GM21360 (cell line): Measurements from ENCODE around the gene NCK2.

Experiments
- ATAC-seq: cut with Tn5 transposase; IDR thresholded peaks from one replicate; pipeline ENCODE4 v1.9.1; 2021; ENCODE audit warnings: mild to moderate bottlenecking, moderate library complexity; ENCODE audit not compliant: unreplicated experiment

NCK2 gene

GRCh38 chr2:105911425-105911824, 166.7 kb downstream of the NCK2 start:
- no peak for ATAC-seq

- ATAC-seq, result no peak
Observed at GRCh38 chr2:105912081-105912480, 167.4 kb downstream of the NCK2 start.

- peak; percentile 48 for ATAC-seq
Observed at GRCh38 chr2:105915005-105915558, 170.4 kb downstream of the NCK2 start.

- ATAC-seq, result no peak
Observed at GRCh38 chr2:105917226-105917625, 172.5 kb downstream of the NCK2 start.

- no peak for ATAC-seq
Observed at GRCh38 chr2:105917688-105918087, 173.0 kb downstream of the NCK2 start.

GRCh38 chr2:105919191-105919811, 174.6 kb downstream of the NCK2 start:
- no peak for ATAC-seq

GRCh38 chr2:105919826-105920225, 175.1 kb downstream of the NCK2 start:
- ATAC-seq, result no peak

GRCh38 chr2:105924271-105924670, 179.6 kb downstream of the NCK2 start:
- no peak for ATAC-seq

- ATAC-seq, result no peak
Observed at GRCh38 chr2:105924932-105925331, 180.2 kb downstream of the NCK2 start.

- no peak for ATAC-seq
Observed at GRCh38 chr2:105925390-105925789, 180.7 kb downstream of the NCK2 start.

GRCh38 chr2:105926960-105927678, 182.4 kb downstream of the NCK2 start:
- ATAC-seq, result no peak

GRCh38 chr2:105928086-105928485, 183.4 kb downstream of the NCK2 start:
- no peak for ATAC-seq

- no peak for ATAC-seq
Observed at GRCh38 chr2:105928563-105928962, 183.9 kb downstream of the NCK2 start.

GRCh38 chr2:105929516-105929915, 184.8 kb downstream of the NCK2 start:
- ATAC-seq, result no peak

GRCh38 chr2:105932582-105932981, 187.9 kb downstream of the NCK2 start:
- ATAC-seq, result no peak

GRCh38 chr2:105933906-105934305, 189.2 kb downstream of the NCK2 start:
- ATAC-seq, result no peak

- no peak for ATAC-seq
Observed at GRCh38 chr2:105934467-105934866, 189.8 kb downstream of the NCK2 start.

GRCh38 chr2:105935063-105935462, 190.4 kb downstream of the NCK2 start:
- ATAC-seq, result no peak

- ATAC-seq, result no peak
Observed at GRCh38 chr2:105936954-105937353, 192.2 kb downstream of the NCK2 start.

GRCh38 chr2:105937498-105938097, 192.9 kb downstream of the NCK2 start:
- no peak for ATAC-seq
